Measurements from ENCODE around the gene ZFP90. TPM values are rescaled to one million over a fixed set of nuclear protein-coding genes. Genes with fewer than 3 reads are reported as not detected.
A peak's percentile ranks its signal among the peaks of the same experiment; 100 is the strongest.
"Not testable (repeated sequence)": the region's sequence is repeated elsewhere in the genome, so short reads cannot be mapped to it uniquely, and the experiment has no call there.

The ZFP90 gene
- total RNA-seq, 1 experiment from 2014 or later: 2.8 TPM

- Histone ChIP-seq H3K36me3 (no peaks in the 10 kb centered on the region), H3K4me3 (no peak overlapping the region), H3K9me3 (no peaks in the 10 kb centered on the region), H3K27me3 (no peaks in the 10 kb centered on the region)
- DNase-seq: no peak
These were observed 3.8 kb upstream of the ZFP90 start for GRCh38 chr16:68535331-68535730.

- DNase-seq: no peak
- no peaks in the 10 kb centered on the region for H3K36me3 ChIP-seq
- no peaks in the 10 kb centered on the region for H3K9me3 ChIP-seq
- no peaks in the 10 kb centered on the region for H3K27me3 ChIP-seq
- peak overlapping the region; percentile 76 for H3K4me3 ChIP-seq
These were observed 684 bp downstream of the ZFP90 start for GRCh38 chr16:68539711-68540239.

DNA sequence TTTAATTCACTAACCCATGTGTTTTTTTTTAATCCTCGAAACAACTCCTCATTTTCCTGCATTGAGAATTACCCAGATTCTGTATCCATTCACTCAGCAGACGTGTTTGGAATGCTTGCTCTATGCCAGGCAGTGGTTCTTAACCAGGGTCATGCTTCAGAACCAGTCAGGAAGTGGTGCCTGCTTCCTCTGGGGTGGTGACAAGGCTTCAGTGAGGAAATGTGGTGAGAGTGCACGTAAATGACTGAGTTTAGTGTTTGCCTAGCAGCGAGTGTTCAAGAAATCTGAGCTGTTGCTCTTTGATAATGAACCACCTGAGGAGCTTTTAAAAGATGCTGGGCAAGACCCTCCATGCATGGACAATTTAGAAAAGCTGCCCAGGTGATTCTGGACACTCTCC, 9.9 kb downstream of the ZFP90 start:
- Histone ChIP-seq H3K9me3 (peaks cover 2% of the 10 kb centered on the region; the same call in 1 of the 2 replicates), H3K27me3 (no peaks in the 10 kb centered on the region), H3K4me3 (no peak overlapping the region), H3K36me3 (peaks cover 15% of the 10 kb centered on the region)
- no peak for DNase-seq

DNA sequence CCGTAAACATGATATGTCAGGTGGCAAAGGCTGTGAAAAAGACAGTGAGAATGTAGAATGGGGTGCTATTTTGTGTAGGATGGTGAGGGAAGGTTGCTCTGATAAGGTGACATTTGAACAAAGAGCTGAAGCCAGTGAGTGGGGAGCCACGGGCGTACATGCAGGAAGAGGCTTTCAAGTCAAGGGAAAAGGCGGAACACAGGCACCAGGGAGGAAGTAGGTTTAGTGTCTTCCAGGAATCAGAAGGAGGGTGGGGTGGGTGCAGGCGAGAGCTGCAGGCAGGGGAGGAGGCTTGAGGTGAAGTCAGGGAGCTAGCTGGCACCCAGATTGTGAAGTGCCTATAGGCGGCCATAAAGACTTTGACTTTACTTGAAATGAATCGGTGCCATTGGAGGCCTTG, 14.1 kb downstream of the ZFP90 start:
- no peak overlapping the region for H3K4me3 ChIP-seq
- peaks cover 2% of the 10 kb centered on the region; the same call in 1 of the 2 replicates for H3K9me3 ChIP-seq
- DNase-seq: no peak
- H3K27me3 ChIP-seq: no peaks in the 10 kb centered on the region
- H3K36me3 ChIP-seq: peaks cover 14% of the 10 kb centered on the region

DNA sequence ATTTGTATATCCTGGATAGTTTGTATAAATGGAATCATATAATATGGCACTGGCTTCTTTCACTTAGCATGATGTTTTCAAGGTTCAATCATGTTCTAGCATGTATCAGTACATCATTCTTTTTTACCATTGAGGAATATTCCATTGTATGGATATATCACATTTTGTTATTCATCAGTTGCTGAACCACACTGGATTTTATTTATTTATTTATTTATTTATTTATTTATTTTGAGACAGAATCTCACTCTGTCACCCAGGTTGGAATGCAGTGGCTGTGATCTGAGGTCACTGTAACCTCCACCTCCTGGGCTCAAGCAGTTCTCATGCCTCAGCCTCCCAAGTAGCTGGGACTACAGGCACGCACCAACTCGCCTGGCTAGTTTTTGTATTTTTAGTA, 21.2 kb downstream of the ZFP90 start:
- not testable (repeated sequence) for H3K27me3 ChIP-seq, DNase-seq, H3K4me3 ChIP-seq
- Histone ChIP-seq H3K9me3 (peaks cover 42% of the 10 kb centered on the region), H3K36me3 (peaks cover 42% of the 10 kb centered on the region)

DNA sequence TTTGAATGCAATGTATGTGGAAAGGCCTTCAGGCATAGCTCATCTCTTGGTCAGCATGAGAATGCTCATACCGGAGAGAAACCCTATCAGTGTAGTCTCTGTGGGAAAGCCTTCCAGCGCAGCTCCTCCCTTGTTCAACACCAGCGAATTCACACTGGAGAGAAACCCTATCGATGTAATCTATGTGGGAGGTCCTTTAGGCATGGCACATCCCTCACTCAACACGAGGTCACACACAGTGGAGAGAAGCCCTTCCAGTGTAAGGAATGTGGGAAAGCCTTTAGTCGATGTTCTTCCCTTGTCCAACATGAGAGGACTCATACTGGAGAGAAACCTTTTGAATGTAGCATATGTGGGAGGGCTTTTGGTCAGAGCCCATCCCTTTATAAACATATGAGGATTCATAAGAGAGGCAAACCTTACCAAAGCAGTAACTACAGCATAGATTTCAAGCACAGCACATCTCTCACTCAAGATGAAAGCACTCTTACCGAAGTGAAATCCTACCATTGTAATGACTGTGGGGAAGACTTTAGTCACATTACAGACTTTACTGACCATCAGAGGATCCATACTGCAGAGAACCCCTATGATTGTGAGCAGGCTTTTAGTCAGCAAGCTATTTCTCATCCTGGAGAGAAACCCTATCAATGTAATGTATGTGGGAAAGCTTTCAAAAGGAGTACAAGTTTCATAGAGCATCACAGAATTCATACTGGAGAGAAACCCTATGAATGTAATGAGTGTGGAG, 24.7 kb downstream of the ZFP90 start:
- Histone ChIP-seq H3K27me3 (no peaks in the 10 kb centered on the region), H3K36me3 (peaks cover 41% of the 10 kb centered on the region), H3K4me3 (no peak overlapping the region), H3K9me3 (peaks cover 46% of the 10 kb centered on the region)
- DNase-seq: no peak

DNA sequence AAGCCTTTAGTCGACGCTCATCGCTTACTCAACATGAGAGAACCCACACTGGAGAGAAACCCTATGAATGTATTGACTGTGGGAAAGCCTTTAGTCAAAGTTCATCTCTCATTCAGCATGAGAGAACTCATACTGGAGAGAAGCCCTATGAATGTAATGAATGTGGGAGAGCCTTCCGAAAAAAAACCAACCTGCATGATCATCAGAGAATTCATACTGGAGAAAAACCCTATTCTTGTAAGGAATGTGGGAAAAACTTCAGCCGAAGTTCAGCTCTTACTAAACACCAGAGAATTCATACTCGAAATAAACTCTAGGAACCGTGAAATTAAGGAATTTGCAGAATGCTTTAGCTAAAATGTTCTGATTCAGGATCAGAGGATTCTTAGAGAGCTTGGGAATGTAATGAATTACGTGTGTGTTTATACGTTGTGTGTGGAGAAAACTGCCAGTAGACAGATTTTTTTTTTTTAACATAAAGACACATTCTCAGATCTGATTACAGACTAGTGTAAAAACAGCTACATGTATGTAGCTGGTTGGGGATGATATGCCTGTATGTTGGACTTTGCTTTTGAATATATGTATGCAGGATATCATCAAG, 25.4 kb downstream of the ZFP90 start:
- no peak overlapping the region for H3K4me3 ChIP-seq
- DNase-seq: no peak
- peaks cover 34% of the 10 kb centered on the region for H3K36me3 ChIP-seq
- no peaks in the 10 kb centered on the region for H3K27me3 ChIP-seq
- peaks cover 46% of the 10 kb centered on the region for H3K9me3 ChIP-seq

DNA sequence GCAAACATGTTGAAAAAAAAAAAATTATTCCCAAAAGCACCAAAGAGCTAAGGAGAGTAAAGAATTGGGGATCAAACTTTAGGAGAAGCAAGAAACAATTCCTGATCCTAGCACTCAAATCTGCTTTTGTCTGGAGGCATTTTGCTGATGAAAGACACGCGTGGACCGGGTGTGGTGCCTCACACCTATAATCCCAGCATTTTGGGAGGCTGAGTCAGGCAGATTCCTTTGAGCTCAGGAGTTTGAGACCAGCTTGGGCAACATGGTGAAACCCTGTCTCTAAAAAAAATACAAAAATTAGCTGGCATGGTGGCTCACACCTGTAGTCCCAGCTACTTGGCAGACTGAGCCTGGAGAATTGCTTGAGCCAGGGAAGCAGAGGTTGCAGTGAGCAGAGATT, 35.4 kb downstream of the ZFP90 start:
- Histone ChIP-seq H3K4me3 (no peak overlapping the region), H3K9me3 (no peaks in the 10 kb centered on the region), H3K27me3 (no peaks in the 10 kb centered on the region), H3K36me3 (no peaks in the 10 kb centered on the region)
- DNase-seq: no peak

DNA sequence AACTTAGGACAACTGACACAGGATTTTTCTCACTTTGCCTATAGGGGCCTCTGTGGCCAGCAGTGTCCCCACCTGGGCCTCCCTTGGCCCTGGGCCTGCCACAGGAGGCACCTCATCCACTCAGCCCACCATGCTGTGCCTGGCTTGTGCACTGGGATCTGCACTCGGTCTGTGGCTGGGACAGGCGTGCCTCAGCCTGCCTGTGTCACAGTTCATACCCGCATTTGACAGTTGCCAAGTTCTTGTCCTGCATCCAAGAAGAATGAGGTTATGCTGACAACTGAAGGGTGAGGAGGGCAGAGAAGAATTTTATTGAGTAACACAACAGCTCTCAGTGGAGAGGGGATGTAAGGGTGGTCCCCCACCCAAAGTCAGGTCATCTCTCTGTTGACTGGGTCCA, 36.0 kb downstream of the ZFP90 start:
- DNase-seq: no peak
- H3K36me3 ChIP-seq: no peaks in the 10 kb centered on the region
- H3K27me3 ChIP-seq: no peaks in the 10 kb centered on the region
- no peak overlapping the region for H3K4me3 ChIP-seq
- no peaks in the 10 kb centered on the region for H3K9me3 ChIP-seq

DNA sequence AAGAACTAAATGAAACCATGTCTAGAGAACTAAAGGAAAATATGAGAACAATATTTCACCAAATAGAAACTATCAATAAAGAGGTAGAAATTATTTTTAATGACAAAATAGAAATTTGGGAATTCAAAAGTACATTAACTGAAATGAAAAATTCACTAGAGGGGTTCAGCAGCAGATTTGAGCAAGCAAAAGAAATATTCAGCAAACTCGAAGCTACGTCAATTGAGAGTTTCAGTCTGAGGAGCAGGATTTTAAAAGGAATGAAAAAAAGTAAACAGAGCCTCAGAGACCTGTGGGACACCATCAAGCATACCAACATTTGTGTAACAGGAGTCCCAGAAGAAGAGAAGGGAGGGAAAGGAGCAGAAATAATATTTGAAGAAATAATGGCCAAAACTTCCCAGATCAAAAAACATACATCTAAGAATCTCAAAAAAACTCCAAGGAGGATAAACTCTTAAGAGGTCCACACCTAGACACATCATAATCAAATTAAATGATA, 38.3 kb downstream of the ZFP90 start:
- DNase-seq: no peak
- Histone ChIP-seq H3K27me3 (no peaks in the 10 kb centered on the region), H3K4me3 (no peak overlapping the region), H3K9me3 (no peaks in the 10 kb centered on the region), H3K36me3 (no peaks in the 10 kb centered on the region)

DNA sequence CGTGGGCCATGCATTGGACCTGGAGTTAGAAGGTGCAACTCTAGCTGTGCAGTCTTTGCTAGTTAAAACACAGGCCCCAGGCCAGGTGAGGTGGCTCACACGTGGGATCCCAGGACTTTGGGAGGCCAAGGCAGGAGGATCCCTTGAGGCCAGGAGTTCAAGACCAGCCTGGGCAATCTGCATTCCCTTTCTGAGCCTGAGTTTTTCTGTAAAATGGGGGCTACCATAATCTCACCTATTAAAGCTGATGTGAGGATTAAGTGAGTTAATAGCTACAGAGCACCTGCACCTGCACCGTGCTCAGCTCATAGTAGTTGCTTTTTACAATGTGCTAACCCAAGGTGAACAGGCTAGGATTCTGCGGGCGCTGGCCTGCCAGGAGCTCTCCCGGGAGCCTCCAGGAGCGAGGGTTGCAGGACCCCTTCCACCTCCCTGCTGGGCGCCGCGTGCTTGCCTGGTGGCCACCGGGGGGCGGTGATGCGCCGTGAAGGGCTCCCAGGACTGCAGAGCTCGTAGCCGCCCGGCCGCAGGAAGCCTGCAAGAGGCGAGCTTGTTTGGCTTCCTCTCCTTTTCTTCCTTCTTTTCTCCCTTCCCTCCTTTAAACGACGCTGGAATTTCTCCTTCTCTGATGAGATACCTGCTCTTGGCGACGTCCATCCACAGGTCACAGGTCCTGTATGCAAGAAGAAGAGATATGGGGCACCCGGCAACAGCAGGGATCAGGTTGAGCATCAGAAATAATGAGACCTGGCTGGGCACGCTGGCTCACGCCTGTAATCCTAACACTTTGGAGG, 51.3 kb downstream of the ZFP90 start:
- Histone ChIP-seq H3K9me3 (no peaks in the 10 kb centered on the region), H3K36me3 (no peaks in the 10 kb centered on the region), H3K27me3 (no peaks in the 10 kb centered on the region), H3K4me3 (no peak overlapping the region)
- peak; percentile 41 for DNase-seq

GRCh38 chr16:68592466-68593337, 53.6 kb downstream of the ZFP90 start:
- no peak for DNase-seq
- no peak overlapping the region for H3K4me3 ChIP-seq
- H3K9me3 ChIP-seq: no peaks in the 10 kb centered on the region
- no peaks in the 10 kb centered on the region for H3K27me3 ChIP-seq
- H3K36me3 ChIP-seq: no peaks in the 10 kb centered on the region

DNA sequence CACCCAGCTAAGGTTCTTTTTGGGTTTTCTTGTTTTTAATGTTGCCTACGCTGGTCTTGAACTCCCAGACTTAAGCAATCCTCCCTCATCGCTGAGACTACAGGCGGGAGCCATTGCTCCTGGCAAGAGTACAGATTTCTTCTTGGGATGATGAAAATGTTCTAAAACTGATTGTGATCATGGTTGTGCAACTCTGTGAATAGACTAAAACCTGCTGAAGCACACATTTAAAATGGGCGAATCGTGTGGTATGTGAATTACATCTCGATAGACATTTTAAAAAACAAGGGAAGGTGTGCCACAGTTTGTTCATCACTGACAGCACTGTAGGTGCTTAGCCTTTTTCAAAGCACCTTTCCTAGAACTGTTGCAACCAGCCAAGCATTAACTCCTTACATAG, 57.2 kb downstream of the ZFP90 start:
- no peaks in the 10 kb centered on the region for H3K9me3 ChIP-seq
- H3K36me3 ChIP-seq: no peaks in the 10 kb centered on the region
- H3K27me3 ChIP-seq: no peaks in the 10 kb centered on the region
- DNase-seq: no peak
- H3K4me3 ChIP-seq: no peak overlapping the region

DNA sequence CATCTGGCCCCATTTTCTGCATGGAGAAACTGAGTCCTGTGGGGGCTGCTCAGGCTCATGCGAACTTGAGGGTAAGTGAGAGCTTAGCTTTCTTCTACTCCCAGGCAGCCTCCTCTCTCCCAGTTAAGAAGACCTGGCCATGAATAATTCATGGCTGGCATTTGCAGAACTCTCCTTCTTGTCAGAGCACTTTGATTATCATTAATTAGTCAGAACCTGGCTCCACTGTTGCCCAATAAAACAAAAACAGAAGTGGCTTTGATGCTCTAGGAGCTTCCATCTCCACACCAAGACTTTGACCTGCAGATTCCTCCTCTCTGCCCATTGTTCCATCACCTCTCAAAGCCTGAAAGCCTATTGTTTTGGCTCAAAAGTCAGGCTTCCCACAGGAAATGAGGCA, 60.5 kb downstream of the ZFP90 start:
- no peak overlapping the region for H3K4me3 ChIP-seq
- no peak for DNase-seq
- H3K9me3 ChIP-seq: no peaks in the 10 kb centered on the region
- H3K36me3 ChIP-seq: no peaks in the 10 kb centered on the region
- no peaks in the 10 kb centered on the region for H3K27me3 ChIP-seq

DNA sequence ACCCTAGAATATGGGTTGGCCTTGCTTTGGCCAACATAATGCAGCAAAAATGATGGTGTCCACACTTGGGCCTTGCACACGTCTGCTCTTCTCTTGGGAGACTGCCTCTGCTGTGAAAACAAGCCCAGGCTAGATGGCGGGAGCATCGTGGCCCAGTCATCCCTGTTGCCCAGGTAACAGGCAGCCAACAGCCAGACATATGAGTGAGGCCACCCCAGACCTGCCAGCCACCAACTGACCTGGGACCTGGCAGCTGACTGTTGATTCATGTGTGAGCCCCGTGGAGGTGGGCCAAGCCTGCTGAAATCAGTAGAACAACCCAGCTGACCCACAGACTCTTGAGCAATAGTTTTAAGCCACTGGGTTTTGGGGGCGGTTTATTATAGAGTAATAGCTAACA, 66.7 kb downstream of the ZFP90 start:
- H3K4me3 ChIP-seq: no peak overlapping the region
- no peaks in the 10 kb centered on the region for H3K27me3 ChIP-seq
- no peaks in the 10 kb centered on the region for H3K9me3 ChIP-seq
- no peaks in the 10 kb centered on the region for H3K36me3 ChIP-seq
- no peak for DNase-seq

- Histone ChIP-seq H3K36me3 (no peaks in the 10 kb centered on the region), H3K9me3 (no peaks in the 10 kb centered on the region), H3K27me3 (no peaks in the 10 kb centered on the region)
These were observed 68.4 kb downstream of the ZFP90 start for GRCh38 chr16:68607443-68607842.

More at GRCh38 chr16:68607443-68607842, 68.4 kb downstream of the ZFP90 start:
- no peak overlapping the region for H3K4me3 ChIP-seq
- no peak for DNase-seq

Measured in MG63 (cell line).